Measurements from ENCODE around the gene LIG4. TPM values are rescaled to one million over a fixed set of nuclear protein-coding genes. Genes with fewer than 3 reads are reported as not detected.

LIG4 gene
- total and polyA plus RNA-seq, 7 donors: 5.4 to 11.5 (median 8.3) TPM

DNA sequence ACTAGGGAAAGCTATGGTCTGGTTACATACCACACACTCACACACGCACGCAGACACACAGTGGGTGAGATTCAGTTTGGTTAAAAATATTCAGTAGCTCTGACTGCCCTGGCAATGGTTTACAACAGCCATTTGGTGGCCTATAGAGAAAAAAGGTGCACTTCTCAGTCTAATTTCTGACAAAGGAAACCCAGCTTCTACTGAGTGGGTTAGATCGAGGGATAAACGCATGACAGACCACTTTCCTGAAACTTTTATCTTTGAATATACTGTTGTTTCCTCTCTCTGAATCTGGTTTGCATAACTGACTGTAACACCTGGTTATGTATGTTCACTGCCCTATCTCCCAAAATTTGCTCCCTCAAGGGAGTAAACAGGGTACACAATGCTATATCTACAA lies 2.5 kb downstream of the LIG4 start:
- no peak for TF ChIP-seq POLR2A (IDR thresholded peaks at IDR 0.05)
- no peaks in the 10 kb centered on the region for H3K9me3 ChIP-seq
- H3K4me1 ChIP-seq: peaks cover 0 to 34% (median 27%) of the 10 kb centered on the region in 4 donors
- H3K4me3 ChIP-seq: no peak overlapping the region
- WGBS, 2 donors: 58 to 95% methylated on average over 4 of the region's 4 CpGs
- DNase-seq: no peak
- no peak overlapping the region for H3K27ac ChIP-seq
- intact Hi-C loops (cut with DNase I): no loop called here
- H3K36me3 ChIP-seq: peaks cover 0 to 26% (median 11%) of the 10 kb centered on the region in 4 donors
- no peaks in the 10 kb centered on the region for H3K27me3 ChIP-seq

- DNase-seq: no peak
- Histone ChIP-seq H3K4me1 (peaks cover 0 to 13% (median 8%) of the 10 kb centered on the region in 4 donors), H3K27ac (no peak overlapping the region), H3K27me3 (no peaks in the 10 kb centered on the region), H3K4me3 (no peak overlapping the region), H3K9me3 (no peaks in the 10 kb centered on the region), H3K36me3 (peaks cover 0 to 26% (median 11%) of the 10 kb centered on the region in 4 donors)
- intact Hi-C loops (cut with DNase I): no loop called here
- WGBS, 2 donors: 47 to 74% methylated on average over 2 of the region's 2 CpGs
- TF ChIP-seq CTCF (IDR thresholded peaks at IDR 0.05) (no peak), POLR2A (IDR thresholded peaks at IDR 0.05) (no peak)
Observed at GRCh38 chr13:108210551-108210950, 4.8 kb downstream of the LIG4 start.

DNA sequence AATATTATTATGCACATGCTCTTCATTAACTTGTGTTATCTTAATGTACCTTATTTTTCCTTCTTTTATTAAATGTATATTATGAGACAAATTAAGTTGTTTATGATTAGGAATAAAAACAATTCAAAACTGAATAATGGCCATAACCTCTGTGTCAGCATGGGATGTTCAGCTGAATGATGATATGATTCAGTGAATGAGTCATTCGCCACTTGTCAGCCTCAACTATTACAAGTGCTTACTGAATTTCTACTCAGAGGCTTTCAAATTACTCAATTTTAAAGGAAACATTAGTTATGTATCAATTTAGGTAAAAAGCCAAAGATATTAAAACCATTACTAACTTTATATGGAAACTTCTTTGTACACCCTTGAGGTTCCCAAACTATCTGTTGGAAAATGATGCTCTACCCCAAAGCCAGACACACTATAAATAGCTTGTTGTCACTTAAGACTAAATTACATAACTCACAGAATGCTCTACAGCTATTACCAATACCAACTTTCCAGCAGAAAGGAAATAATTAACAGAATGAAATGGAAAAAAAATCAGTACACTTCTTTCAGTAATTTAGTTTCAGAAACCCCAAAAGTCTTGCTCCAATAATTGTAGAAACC lies 14.4 kb downstream of the LIG4 start:
- Histone ChIP-seq H3K9me3 (no peaks in the 10 kb centered on the region), H3K27me3 (no peaks in the 10 kb centered on the region), H3K4me1 (no peaks in the 10 kb centered on the region), H3K27ac (no peak overlapping the region), H3K4me3 (no peak overlapping the region), H3K36me3 (no peaks in the 10 kb centered on the region)
- TF ChIP-seq CTCF (IDR thresholded peaks at IDR 0.05) (no peak), POLR2AphosphoS5 (IDR thresholded peaks at IDR 0.05) (no peak), EP300 (IDR thresholded peaks at IDR 0.05) (no peak), POLR2A (IDR thresholded peaks at IDR 0.05) (no peak)
- intact Hi-C loops (cut with DNase I): no loop called here
- DNase-seq: no peak
- WGBS, 2 donors: 82 to 88% methylated on average over 1 of the region's 1 CpG

- intact Hi-C loops (cut with DNase I): no loop called here
Observed at GRCh38 chr13:108195861-108196260, 19.5 kb downstream of the LIG4 start.

GRCh38 chr13:108195146-108195545 lies 20.2 kb downstream of the LIG4 start:
- Histone ChIP-seq H3K4me3 (no peak overlapping the region), H3K4me1 (no peaks in the 10 kb centered on the region), H3K27me3 (no peaks in the 10 kb centered on the region), H3K9me3 (no peaks in the 10 kb centered on the region), H3K27ac (no peak overlapping the region), H3K36me3 (no peaks in the 10 kb centered on the region)
- WGBS, 2 donors: 57 to 69% methylated on average over 1 of the region's 1 CpG
- DNase-seq: no peak
- intact Hi-C loops (cut with DNase I): no loop called here
- TF ChIP-seq CTCF (IDR thresholded peaks at IDR 0.05) (no peak), POLR2AphosphoS5 (IDR thresholded peaks at IDR 0.05) (no peak), EP300 (IDR thresholded peaks at IDR 0.05) (no peak), POLR2A (IDR thresholded peaks at IDR 0.05) (no peak)

More at GRCh38 chr13:108195861-108196260, 19.5 kb downstream of the LIG4 start:
- Histone ChIP-seq H3K27ac (no peak overlapping the region), H3K4me3 (no peak overlapping the region), H3K9me3 (no peaks in the 10 kb centered on the region), H3K4me1 (no peaks in the 10 kb centered on the region), H3K36me3 (no peaks in the 10 kb centered on the region), H3K27me3 (no peaks in the 10 kb centered on the region)
- TF ChIP-seq EP300 (IDR thresholded peaks at IDR 0.05): no peak
- no peak for TF ChIP-seq POLR2A (IDR thresholded peaks at IDR 0.05)
- no peak for TF ChIP-seq CTCF (IDR thresholded peaks at IDR 0.05)
- no peak for TF ChIP-seq POLR2AphosphoS5 (IDR thresholded peaks at IDR 0.05)
- no peak for DNase-seq
- 94 to 95% methylated on average over 5 of the region's 5 CpGs for WGBS, 2 donors

Measured in sigmoid colon (tissue), 7 donors.